ENCODE data around the gene IYD.
"Not testable (repeated sequence)": the region's sequence is repeated elsewhere in the genome, so short reads cannot be mapped to it uniquely, and the experiment has no call there.

IYD gene

GRCh38 chr6:150352321-150353296, 16.2 kb upstream of the IYD start:
- no peak for DNase-seq

GRCh38 chr6:150353445-150353844, 15.4 kb upstream of the IYD start:
- no peak for DNase-seq

DNA sequence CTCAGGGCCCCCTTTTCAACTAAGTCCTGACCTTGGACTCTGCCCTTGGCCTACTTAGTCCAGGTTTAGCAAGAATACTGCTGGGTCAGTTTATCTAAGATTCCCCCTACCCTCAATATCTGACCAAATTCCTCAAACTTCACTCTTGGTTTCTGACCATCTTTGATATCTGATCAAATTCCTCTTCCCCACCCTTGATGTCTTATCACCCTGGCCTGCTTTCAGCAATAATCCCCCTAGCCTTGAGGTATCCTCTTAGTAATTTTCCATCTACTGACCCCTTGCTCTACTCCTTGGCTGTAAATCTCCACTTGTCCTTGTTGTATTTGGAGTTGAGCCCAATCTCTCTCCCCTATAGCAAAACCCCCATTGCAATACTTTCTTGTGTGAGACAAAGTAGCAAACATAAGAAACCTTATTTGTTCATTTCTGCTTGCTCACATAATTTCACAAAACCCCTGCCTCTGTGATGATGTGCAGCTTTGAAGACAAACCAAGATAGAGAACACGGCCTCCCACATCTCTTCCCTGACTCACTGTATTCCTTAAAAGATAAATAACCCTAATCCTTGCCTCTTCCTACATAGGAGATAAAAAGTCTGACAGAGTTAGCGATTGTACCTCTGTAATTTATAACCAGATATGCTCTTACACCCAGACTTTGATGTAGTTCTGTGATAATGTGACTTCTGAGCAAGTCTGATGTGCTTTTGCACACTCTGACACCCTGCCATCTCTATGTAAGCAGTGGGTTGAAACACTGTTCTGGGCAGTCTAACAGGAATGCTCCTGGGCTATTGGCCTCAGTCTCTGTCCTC, 13.8 kb upstream of the IYD start:
- no peak for DNase-seq

DNA sequence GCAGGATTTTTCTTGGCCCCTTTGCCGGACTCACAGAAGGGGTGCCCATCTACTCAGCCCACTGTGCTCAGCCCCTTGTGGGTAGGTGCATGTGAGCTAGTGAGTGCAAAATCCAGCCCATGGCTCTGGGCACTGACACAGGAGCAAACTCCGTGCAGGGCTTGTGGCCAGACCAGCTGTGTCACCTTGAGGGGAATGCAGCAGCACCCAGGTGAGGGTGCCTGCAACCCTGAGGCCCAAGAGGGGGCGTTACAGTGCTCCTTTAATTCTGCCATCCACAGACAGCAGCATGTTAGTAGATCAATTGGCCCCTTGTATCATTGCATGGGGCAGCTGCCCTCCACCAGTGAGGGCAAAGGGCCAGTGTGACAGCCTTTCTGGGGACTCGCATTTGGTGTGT, 12.9 kb upstream of the IYD start:
- DNase-seq: no peak

- no peak for DNase-seq
Measured at GRCh38 chr6:150361876-150362275, 6.9 kb upstream of the IYD start.

- DNase-seq: no peak
Measured at GRCh38 chr6:150363733-150364132, 5.1 kb upstream of the IYD start.

- no peak for DNase-seq
Measured at GRCh38 chr6:150366118-150366778, 2.6 kb upstream of the IYD start.

DNA sequence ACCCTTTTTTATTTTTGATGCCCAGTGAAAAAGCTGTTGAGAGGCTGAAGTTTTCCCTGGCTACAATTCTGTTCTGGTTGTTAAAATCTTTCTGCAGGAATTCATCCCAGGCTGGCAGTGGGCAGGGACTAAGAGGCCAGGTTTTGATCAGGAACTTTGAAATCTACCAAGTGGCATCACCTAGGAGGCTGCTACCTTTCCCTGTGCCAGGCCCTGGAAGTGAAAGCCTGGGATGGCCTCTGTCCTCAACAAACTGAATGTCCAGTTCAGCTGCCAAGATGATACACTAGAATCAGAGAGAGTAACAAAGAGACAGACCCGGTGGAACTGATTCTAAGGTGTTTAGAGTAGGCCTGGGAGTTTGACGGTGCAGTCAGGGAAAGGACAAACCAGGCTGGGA, 596 bp downstream of the IYD start:
- DNase-seq: no peak

GRCh38 chr6:150370112-150370511, 1.3 kb downstream of the IYD start:
- no peak for DNase-seq

GRCh38 chr6:150371356-150371755, 2.5 kb downstream of the IYD start:
- DNase-seq: no peak

DNA sequence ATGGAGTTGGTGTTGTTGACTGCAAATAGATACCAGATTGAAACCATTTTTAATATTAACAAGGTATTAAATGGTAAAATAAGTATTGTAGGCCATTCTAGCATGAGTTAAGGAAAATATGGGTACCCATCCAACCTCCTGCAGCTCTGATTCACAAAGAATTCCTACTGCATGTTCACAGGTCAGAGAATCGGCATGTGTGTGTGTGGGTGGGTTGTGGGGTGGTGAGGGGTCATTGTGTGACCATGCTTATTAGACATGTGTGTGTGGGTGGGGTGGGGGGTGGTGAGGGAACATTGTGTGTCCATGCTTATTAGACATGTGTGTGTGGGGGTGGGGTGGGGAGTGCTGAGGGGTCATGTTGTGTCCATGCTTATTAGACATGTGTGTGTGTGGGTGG, 3.2 kb downstream of the IYD start:
- DNase-seq: no peak

GRCh38 chr6:150373260-150373701, 4.5 kb downstream of the IYD start:
- DNase-seq: peak; percentile 15

DNA sequence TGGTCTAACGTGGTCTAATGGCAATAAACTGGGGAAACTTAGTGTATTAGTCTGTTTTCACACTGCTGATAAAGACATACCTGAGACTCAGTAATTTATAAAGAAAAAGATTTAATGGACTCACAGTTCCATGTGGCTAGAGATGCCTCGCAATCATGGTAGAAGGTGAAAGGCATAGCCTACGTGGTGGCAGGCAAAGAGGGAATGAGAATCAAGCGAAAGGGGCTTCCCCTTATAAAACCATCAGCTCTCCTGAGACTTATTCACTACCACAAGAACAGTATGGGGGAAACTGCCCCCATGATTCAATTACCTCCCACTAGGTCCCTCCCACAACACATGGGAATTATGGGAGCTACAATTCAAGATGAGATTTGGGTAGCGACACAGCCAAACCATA, 5.5 kb downstream of the IYD start:
- not testable (repeated sequence) for DNase-seq

DNA sequence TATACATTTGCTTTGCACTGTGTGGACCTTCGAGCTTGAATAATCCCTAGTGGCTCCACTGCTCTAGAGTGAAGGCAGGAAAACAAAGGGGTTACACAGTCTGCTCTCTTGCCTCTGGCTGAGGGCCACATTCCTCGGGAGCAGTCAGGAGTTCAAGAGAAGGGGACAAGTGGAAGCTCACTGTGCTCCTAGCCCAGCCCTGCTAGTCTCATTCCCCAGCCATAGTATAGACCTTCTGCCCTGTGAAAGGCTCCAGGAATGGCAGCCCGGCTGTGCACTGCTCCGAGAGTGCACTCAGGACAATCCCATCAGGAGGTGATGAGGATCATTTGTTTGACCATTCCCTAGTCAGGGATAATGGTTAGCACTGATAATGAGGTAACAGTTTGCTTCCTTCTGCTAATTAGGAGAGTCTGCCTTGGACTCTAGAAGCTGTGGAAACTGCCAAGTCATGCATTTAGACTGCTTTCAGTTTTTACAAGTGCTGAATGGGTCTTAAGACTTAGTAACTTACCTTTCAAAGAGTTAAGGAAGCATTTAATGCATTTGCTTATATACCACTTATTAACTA, 8.5 kb downstream of the IYD start:
- no peak for DNase-seq

- DNase-seq: no peak
Measured at GRCh38 chr6:150380256-150380655, 11.4 kb downstream of the IYD start.

GRCh38 chr6:150382171-150382570, 13.4 kb downstream of the IYD start:
- no peak for DNase-seq

DNA sequence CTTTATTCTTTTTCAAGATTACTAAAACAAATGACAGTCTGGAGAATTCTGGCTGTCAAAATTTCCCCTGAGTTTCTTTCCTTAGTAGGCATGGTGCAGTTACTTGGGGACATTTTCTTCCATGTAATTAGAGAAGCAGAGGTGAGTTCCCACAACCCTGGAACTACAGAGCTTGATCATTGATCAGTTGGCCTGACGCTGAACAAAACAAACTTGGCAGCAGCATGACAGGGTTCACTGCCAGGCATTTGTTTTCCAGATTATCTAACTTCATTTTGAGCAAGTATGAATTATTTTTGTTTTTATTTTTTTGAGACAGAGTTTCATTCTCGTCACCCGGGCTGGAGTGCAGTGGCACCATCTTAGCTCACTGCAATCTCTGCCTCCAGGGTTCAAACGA, 22.6 kb downstream of the IYD start:
- DNase-seq: no peak

GRCh38 chr6:150391890-150392289, 23.1 kb downstream of the IYD start:
- no peak for DNase-seq

GRCh38 chr6:150392452-150393220, 23.8 kb downstream of the IYD start:
- no peak for DNase-seq

DNA sequence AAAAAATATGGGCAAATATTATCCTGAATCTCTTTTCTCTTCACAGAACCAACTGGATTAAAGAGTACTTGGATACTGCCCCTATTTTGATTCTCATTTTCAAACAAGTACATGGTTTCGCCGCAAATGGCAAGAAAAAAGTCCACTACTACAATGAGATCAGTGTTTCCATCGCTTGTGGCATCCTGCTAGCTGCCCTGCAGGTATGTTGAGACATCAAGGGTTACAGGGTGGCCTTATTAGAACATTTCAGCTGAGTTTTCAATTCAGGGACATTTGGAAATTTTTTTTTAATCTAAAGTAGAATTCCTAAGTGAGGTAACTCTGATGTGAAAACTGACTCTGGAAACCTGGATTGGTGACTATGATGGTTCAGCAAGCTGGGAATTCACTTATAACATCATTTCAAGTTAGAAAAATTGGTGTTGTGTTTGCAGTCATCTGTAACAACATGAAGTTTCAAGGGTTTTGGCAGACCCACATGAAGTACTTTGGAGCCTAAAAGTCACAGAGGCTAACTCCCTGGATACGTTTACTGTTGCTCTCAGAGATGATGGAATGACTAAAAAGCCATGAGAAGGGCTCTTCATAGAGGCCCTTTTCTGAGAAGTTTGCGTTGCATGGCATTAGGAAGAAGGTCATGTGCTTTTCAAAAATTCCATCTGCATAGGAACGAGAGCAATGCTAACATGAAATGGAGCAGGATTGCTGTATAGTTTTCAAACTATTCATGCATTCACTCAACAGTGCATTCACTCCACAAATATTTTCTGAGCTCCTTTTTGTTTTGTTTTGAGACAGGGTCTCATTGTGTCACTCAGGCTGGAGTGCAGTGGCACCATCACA, 25.5 kb downstream of the IYD start:
- DNase-seq: no peak

GRCh38 chr6:150394899-150395295, 26.1 kb downstream of the IYD start:
- no peak for DNase-seq
